H1 (cell line): Measurements from ENCODE around the gene SERPINH1. TPM values are rescaled to one million over a fixed set of nuclear protein-coding genes. Genes with fewer than 3 reads are reported as not detected.

Experiments used
- CTCF ChIA-PET: fragments of 300-600 bp; sonication (Branson Sonifier 250); formaldehyde crosslinking; loops from one replicate; lab custom pipeline; 2021; ENCODE audit not compliant: partially characterized antibody; lab: Charles Lee
- POLR2A ChIA-PET: fragments of 300-600 bp; sonication (Branson Sonifier 250); formaldehyde crosslinking; loops from one replicate; lab custom pipeline; 2021; ENCODE audit warnings: inconsistent platforms; ENCODE audit not compliant: partially characterized antibody; lab: Charles Lee
- DNase-seq, 2 experiments: peaks; one replicate each; pipeline versions ENCODE4 v3.0.0 to v3.0.0-alpha.2; 2010 to 2022; ENCODE audit warnings: low spot score in 2 of 2, low read depth in 1 of 2, mixed read lengths in 1 of 2
- FAIRE-seq: peaks from 2 replicates; lab custom pipeline; 2011; peaks lifted over from hg19 to GRCh38; lab: Jason Lieb, UNC
- H2AFZ ChIP-seq: 2 replicates; pipeline ENCODE4 v1.8.1; 2012; ENCODE audit warnings: low read length, inconsistent platforms
- H2AK5ac ChIP-seq: 2 replicates; pipeline ENCODE4 v1.6.1; 2013; ENCODE audit warnings: low read depth, low read length
- H2BK120ac ChIP-seq: replicated peaks from 2 replicates; pipeline ENCODE3; 2013; ENCODE audit warnings: low read depth, low read length, inconsistent platforms
- H2BK12ac ChIP-seq: 2 replicates; pipeline ENCODE4 v1.6.1; 2013; ENCODE audit warnings: low read depth, low read length
- H2BK15ac ChIP-seq: 2 replicates; pipeline ENCODE4 v1.6.1; 2013; ENCODE audit warnings: low read length
- H2BK20ac ChIP-seq: 2 replicates; pipeline ENCODE4 v1.6.1; 2013; ENCODE audit warnings: low read length
- H2BK5ac ChIP-seq: 2 replicates; pipeline ENCODE4 v1.6.1; 2013; ENCODE audit warnings: low read depth, low read length
- H3K14ac ChIP-seq: 2 replicates; pipeline ENCODE4 v1.6.1; 2013; ENCODE audit warnings: inconsistent platforms; ENCODE audit not compliant: insufficient read length
- H3K18ac ChIP-seq: 2 replicates; pipeline ENCODE4 v1.6.1; 2013; ENCODE audit warnings: low read length; ENCODE audit errors: extremely low read depth
- H3K23ac ChIP-seq: 2 replicates; pipeline ENCODE4 v1.6.1; 2013; ENCODE audit warnings: inconsistent platforms; ENCODE audit not compliant: insufficient read length
- H3K23me2 ChIP-seq: 2 replicates; pipeline ENCODE4 v1.6.1; 2013; ENCODE audit warnings: low read depth, low read length
- H3K27ac ChIP-seq: 2 replicates; pipeline ENCODE4 v1.6.1; 2011; ENCODE audit warnings: low read depth, low read length, inconsistent platforms
- H3K27me3 ChIP-seq, 4 experiments: replicated peaks in 1 of 4; 1 replicate in 1 of 4; 2 replicates in 3 of 4; pipeline versions ENCODE4 v1.6.1 to v1.8.1; 2011 to 2013; ENCODE audit warnings: low read length in 3 of 4, mild to moderate bottlenecking in 3 of 4, inconsistent platforms in 2 of 4, mixed read lengths in 2 of 4, moderate library complexity in 1 of 4; ENCODE audit not compliant: control insufficient read depth in 3 of 4, insufficient read depth in 3 of 4; ENCODE audit errors: extremely low read depth in 1 of 4
- H3K36me3 ChIP-seq, 4 experiments: 2 replicates each; pipeline versions ENCODE4 v1.6.1 to v1.8.1; 2011 to 2013; ENCODE audit warnings: mild to moderate bottlenecking in 4 of 4, low read length in 3 of 4, moderate library complexity in 2 of 4, control low read depth in 1 of 4, inconsistent platforms in 1 of 4; ENCODE audit not compliant: insufficient read depth in 4 of 4, control insufficient read depth in 2 of 4
- H3K4ac ChIP-seq: replicated peaks from 2 replicates; pipeline ENCODE3; 2013; ENCODE audit warnings: low read length, low read depth, mixed read lengths, inconsistent platforms; ENCODE audit not compliant: insufficient read length
- H3K4me1 ChIP-seq, 4 experiments: replicated peaks in 1 of 4; 1 replicate in 1 of 4; 2 replicates in 3 of 4; pipeline versions ENCODE4 v1.6.1 to v1.8.1; 2011 to 2013; ENCODE audit warnings: low read length in 3 of 4, inconsistent platforms in 2 of 4, mixed read lengths in 1 of 4; ENCODE audit not compliant: insufficient read depth in 4 of 4, control insufficient read depth in 3 of 4
- H3K4me2 ChIP-seq, 2 experiments: 2 replicates each; pipeline versions ENCODE4 v1.6.1 to v1.8.1; 2011 to 2013; ENCODE audit warnings: low read depth in 2 of 2, low read length in 2 of 2, control low read depth in 1 of 2, inconsistent platforms in 1 of 2, mild to moderate bottlenecking in 1 of 2; ENCODE audit not compliant: insufficient read depth in 1 of 2
- H3K4me3 ChIP-seq, 4 experiments: fragments of 200-600, 300-600 bp in 1 of 4; sonication (generic), shearing (Covaris generic), sonication (Bioruptor Twin) in 1 of 4; 2 replicates each; pipeline versions ENCODE4 v1.5.1 to v1.8.1; 2011 to 2016; ENCODE audit warnings: low read length in 4 of 4, low read depth in 3 of 4, control low read depth in 2 of 4, inconsistent platforms in 2 of 4, mild to moderate bottlenecking in 2 of 4, mixed read lengths in 1 of 4, moderate library complexity in 1 of 4; ENCODE audit not compliant: insufficient read depth in 2 of 4; ENCODE audit errors: extremely low read depth in 1 of 4
- H3K56ac ChIP-seq: replicated peaks from 2 replicates; pipeline ENCODE3; 2013; ENCODE audit warnings: low read depth, mild to moderate bottlenecking, mixed read lengths, low read length, inconsistent platforms; ENCODE audit not compliant: insufficient read length
- H3K79me1 ChIP-seq: 2 replicates; pipeline ENCODE4 v1.6.1; 2013; ENCODE audit warnings: low read depth, low read length, control low read depth
- H3K79me2 ChIP-seq, 2 experiments: 2 replicates each; pipeline versions ENCODE4 v1.6.1 to v1.8.1; 2012 to 2013; ENCODE audit warnings: low read length in 2 of 2, mild to moderate bottlenecking in 2 of 2, inconsistent platforms in 1 of 2; ENCODE audit not compliant: insufficient read depth in 2 of 2, control insufficient read depth in 1 of 2
- H3K9ac ChIP-seq, 4 experiments: replicated peaks in 1 of 4; 1 replicate in 1 of 4; 2 replicates in 3 of 4; pipeline versions ENCODE4 v1.6.1 to v1.8.1; 2011 to 2013; ENCODE audit warnings: low read depth in 3 of 4, low read length in 3 of 4, control low read depth in 2 of 4, mild to moderate bottlenecking in 2 of 4, moderate library complexity in 2 of 4, inconsistent platforms in 1 of 4; ENCODE audit errors: extremely low read depth in 1 of 4
- H3K9me3 ChIP-seq, 2 experiments: 2 replicates each; pipeline versions ENCODE4 v1.6.1 to v1.8.1; 2012 to 2013; ENCODE audit warnings: mild to moderate bottlenecking in 2 of 2, moderate library complexity in 2 of 2, control low read depth in 1 of 2, inconsistent platforms in 1 of 2, low read depth in 1 of 2, low read length in 1 of 2, mixed read lengths in 1 of 2; ENCODE audit not compliant: insufficient read depth in 2 of 2
- H4K20me1 ChIP-seq, 2 experiments: replicated peaks in 1 of 2; 2 replicates each; pipeline versions ENCODE3 to v1.8.1; 2011 to 2013; ENCODE audit warnings: inconsistent platforms in 2 of 2, low read length in 2 of 2, mild to moderate bottlenecking in 1 of 2; ENCODE audit not compliant: insufficient read depth in 2 of 2, control insufficient read depth in 1 of 2
- H4K5ac ChIP-seq: 2 replicates; pipeline ENCODE4 v1.6.1; 2013; ENCODE audit warnings: low read length, low read depth, mixed read lengths, inconsistent platforms; ENCODE audit not compliant: insufficient read length
- H4K8ac ChIP-seq: 2 replicates; pipeline ENCODE4 v1.8.0; 2013; ENCODE audit warnings: mild to moderate bottlenecking, moderate library complexity, low read length, inconsistent platforms; ENCODE audit not compliant: insufficient read depth; ENCODE audit errors: extremely low read depth
- H4K91ac ChIP-seq: replicated peaks from 2 replicates; pipeline ENCODE3; 2013; ENCODE audit warnings: low read length, mixed read lengths, inconsistent platforms; ENCODE audit not compliant: insufficient read length
- KDM1A ChIP-seq: fragments of 200-600, 300-600 bp; sonication (generic); IDR thresholded peaks from 2 replicates; pipeline ENCODE4 v1.7.1; 2016; ENCODE audit warnings: mild to moderate bottlenecking, low read length, borderline replicate concordance
- POLR2AphosphoS5 ChIP-seq: IDR thresholded peaks from 2 replicates; pipeline ENCODE4 v1.6.1; 2011; ENCODE audit warnings: low read depth, low read length
- YY1 ChIP-seq: IDR thresholded peaks from 2 replicates; pipeline ENCODE4 v1.6.1; 2011; ENCODE audit warnings: low read depth, mild to moderate bottlenecking, low read length
- WGBS, 2 experiments: shearing (Covaris generic) in 1 of 2; methylation state at CpG; one replicate each; pipeline versions ENCODE4 v1.1.6 to v1.1.7; 2013 to 2015; ENCODE audit warnings: low lambda C conversion rate in 2 of 2, mixed read lengths in 2 of 2, inconsistent platforms in 1 of 2, low coverage in 1 of 2, missing lambda C conversion rate in 1 of 2; ENCODE audit not compliant: insufficient replicate concordance in 2 of 2, insufficient coverage in 1 of 2, insufficient read length in 1 of 2; ENCODE audit errors: extremely low coverage in 1 of 2, missing lambda C conversion rate in 1 of 2; 5-methylcytosine and 5-hydroxymethylcytosine counted together
- polyA plus RNA-seq, 7 experiments: library from polyadenylated mRNA; depleted of rRNA in 3 of 7; stranded (reverse) in 5 of 7; unstranded in 2 of 7; fragments of >200 nt in 5 of 7; fragments of 200-250 nt in 2 of 7; gene quantifications; 1 replicate in 5 of 7; 2 replicates in 1 of 7; 4 replicates in 1 of 7; pipeline versions ENCODE4 v1.2.1 to v1.2.3, GENCODE V29; 2011 to 2013; ENCODE audit warnings: missing spikeins in 2 of 7, mixed read lengths in 2 of 7
- total RNA-seq: library from RNA; stranded (reverse); fragmentation: NEBNext Ultra II Directional; extraction: Animal tissue kit (Norgen Biotek cat#: 25700); gene quantifications from 2 replicates; pipeline ENCODE4 v1.2.1, GENCODE V29; 2021

SERPINH1 gene
- total and polyA plus RNA-seq, 2 of the 8 experiments (the other 6 are each of a cell fraction or from before 2014, with no cell fraction given): 420 to 621 TPM

- Histone ChIP-seq H3K27ac (no peak overlapping the region), H2AK5ac (no peak overlapping the region), H3K4me1 (peaks cover 0 to 4% (median 4%) of the 10 kb centered on the region in 4 experiments; a peak in 5 of 7 replicates), H3K4me2 (no peak overlapping the region), H4K91ac (no peak overlapping the region), H2BK12ac (no peak overlapping the region), H4K5ac (no peak overlapping the region), H2AFZ (no peak overlapping the region), H3K4ac (no peak overlapping the region), H3K27me3 (no peaks in the 10 kb centered on the region; a peak in 1 of 7 replicates), H2BK15ac (no peak overlapping the region), H3K23ac (no peak overlapping the region), H3K18ac (no peak overlapping the region), H3K79me2 (no peaks in the 10 kb centered on the region), H3K79me1 (no peaks in the 10 kb centered on the region), H3K4me3 (no peak overlapping the region), H3K56ac (no peak overlapping the region), H2BK20ac (no peak overlapping the region), H2BK5ac (no peak overlapping the region), H3K9ac (no peak overlapping the region), H3K14ac (no peak overlapping the region), H4K20me1 (no peaks in the 10 kb centered on the region), H4K8ac (no peak overlapping the region), H3K23me2 (no peaks in the 10 kb centered on the region), H3K36me3 (no peaks in the 10 kb centered on the region), H3K9me3 (no peaks in the 10 kb centered on the region), H2BK120ac (no peak overlapping the region)
- ChIA-PET CTCF (interaction anchor here (1.0 to 5.5 kb wide), 12 partner anchors 10 to 99 kb away, joined by 3 to 90 read pairs (median 6); no protein-coding TSS in a partner anchor), POLR2A (interaction anchor here (4.2 to 6.0 kb wide), 4 partner anchors 10 to 30 kb away, joined by 22 to 104 read pairs (median 48); partner anchors contain the start of gene SERPINH1)
- DNase-seq (no peak), FAIRE-seq (no peak)
- TF ChIP-seq KDM1A: peak; percentile 89
- no peak for TF ChIP-seq YY1
- TF ChIP-seq POLR2AphosphoS5: no peak
- 87% methylated on average over 6 of the region's 6 CpGs; no CpG with 5 or more reads in 1 of the 2 experiments for WGBS, 2 experiments
Measured at GRCh38 chr11:75543806-75544205, 18.2 kb upstream of the SERPINH1 start.
